Uterus (tissue), 2 donors: ENCODE data around the gene TSPAN18.

Experiments used
- POLR2A ChIP-seq, 2 donors: fragments of 450-650 bp; IDR thresholded peaks; one replicate each; pipeline ENCODE4 v1.6.1; 2016; ENCODE audit warnings: antibody characterized with exemption in 2 of 2, mild to moderate bottlenecking in 1 of 2, moderate library complexity in 1 of 2
- TF ChIP-seq, protein P1 (sequence below), 4 experiments: fragments of 200-600 bp in 2 of 4; fragments of 450-650 bp in 2 of 4; sonication (generic) in 2 of 4; IDR thresholded peaks; one replicate each; pipeline ENCODE4 v1.5.1; 2016 to 2019; ENCODE audit warnings: antibody characterized with exemption in 4 of 4, mild to moderate bottlenecking in 2 of 4, moderate library complexity in 1 of 4

- TF ChIP-seq, protein P1, sequence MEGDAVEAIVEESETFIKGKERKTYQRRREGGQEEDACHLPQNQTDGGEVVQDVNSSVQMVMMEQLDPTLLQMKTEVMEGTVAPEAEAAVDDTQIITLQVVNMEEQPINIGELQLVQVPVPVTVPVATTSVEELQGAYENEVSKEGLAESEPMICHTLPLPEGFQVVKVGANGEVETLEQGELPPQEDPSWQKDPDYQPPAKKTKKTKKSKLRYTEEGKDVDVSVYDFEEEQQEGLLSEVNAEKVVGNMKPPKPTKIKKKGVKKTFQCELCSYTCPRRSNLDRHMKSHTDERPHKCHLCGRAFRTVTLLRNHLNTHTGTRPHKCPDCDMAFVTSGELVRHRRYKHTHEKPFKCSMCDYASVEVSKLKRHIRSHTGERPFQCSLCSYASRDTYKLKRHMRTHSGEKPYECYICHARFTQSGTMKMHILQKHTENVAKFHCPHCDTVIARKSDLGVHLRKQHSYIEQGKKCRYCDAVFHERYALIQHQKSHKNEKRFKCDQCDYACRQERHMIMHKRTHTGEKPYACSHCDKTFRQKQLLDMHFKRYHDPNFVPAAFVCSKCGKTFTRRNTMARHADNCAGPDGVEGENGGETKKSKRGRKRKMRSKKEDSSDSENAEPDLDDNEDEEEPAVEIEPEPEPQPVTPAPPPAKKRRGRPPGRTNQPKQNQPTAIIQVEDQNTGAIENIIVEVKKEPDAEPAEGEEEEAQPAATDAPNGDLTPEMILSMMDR (IDR thresholded peaks at IDR 0.05), result no peak
- TF ChIP-seq POLR2A (IDR thresholded peaks at IDR 0.05), result no peak
Measured at GRCh38 chr11:44741976-44742375, 15.2 kb downstream of the TSPAN18 start.
